GM19035 (cell line): ENCODE measurements around the gene SLC1A1.
"Not testable (repeated sequence)": the region's sequence is repeated elsewhere in the genome, so short reads cannot be mapped to it uniquely, and the experiment has no call there.

Experiments
- ATAC-seq: cut with Tn5 transposase; IDR thresholded peaks from one replicate; pipeline ENCODE4 v1.9.1; 2021; ENCODE audit not compliant: unreplicated experiment

Gene SLC1A1

DNA sequence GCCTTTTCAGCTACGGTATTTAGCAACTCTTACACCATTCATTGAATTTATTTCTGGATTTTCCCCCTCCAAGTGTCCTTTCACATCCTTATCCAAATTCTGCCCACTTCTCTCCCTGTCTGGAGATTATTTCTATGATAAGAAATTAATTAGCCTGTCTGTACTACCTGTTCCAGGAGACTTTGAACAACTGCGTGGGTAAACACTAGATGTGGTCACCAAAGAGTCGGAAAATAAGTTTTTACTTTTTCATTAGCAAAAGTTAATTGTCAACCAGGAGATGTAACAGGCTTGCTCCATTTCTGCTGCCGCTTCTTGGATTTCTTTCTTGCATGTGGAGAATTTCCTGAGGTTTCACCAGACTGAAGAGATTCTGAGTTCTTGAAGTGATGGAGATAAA is 14.0 kb downstream of the SLC1A1 start:
- no peak for ATAC-seq

DNA sequence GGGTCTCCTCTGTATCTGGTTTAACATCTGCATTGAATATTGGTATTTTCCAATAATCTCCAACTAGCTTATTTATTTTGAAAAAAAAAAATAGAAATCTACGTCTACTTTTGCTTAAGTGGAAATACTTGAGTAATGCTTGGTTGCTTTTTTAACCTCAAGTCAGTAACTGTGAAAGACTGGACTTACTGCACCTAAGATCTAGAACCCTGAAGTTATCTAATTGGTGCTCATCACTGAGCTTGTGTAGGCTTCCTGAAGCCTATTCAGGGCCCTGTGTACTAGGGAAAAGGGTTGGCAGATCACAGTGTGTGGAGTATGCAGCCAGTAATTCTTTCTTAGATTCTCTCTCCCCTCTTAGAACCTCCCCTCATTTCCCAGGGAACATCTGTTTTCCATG is 16.2 kb downstream of the SLC1A1 start:
- ATAC-seq = no peak

DNA sequence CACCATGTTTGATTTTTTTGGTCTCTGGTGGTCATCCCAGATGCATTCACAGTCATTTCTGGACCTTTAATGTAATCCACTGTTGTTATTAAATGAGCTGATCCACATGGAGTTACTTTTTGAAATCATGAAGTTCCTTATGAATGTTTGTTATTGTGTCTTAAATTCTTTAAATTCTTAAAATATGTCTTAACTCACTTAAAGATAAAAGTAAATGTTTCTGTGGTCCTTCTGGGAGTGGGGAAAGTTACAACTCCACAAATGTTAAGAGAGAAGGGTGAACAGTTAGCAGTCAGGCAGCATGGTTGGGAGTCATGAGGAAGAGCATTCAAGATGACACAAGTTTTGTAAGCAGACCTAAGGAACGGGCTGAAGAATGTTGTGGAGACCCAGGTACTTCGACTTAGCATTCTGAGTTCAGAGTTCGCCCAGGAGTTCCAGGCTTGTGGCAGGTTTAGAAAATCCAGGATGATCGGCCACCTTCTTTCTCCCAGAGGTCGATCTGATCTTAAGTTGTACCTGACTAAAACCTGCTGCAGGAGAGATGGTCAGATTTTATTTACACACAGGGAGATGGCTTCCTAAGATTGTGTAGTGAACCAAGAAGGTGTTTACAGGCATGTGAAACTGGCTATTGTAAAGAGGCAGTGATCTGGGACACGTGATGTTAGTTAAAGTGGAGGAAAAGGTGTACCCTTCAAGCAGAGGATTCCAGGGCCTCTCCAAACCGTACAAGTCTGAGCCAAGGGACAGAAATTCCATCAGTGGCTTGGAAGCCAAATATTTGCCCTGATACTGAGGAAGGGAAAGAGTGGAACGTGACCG is 17.2 kb downstream of the SLC1A1 start:
- ATAC-seq = no peak

DNA sequence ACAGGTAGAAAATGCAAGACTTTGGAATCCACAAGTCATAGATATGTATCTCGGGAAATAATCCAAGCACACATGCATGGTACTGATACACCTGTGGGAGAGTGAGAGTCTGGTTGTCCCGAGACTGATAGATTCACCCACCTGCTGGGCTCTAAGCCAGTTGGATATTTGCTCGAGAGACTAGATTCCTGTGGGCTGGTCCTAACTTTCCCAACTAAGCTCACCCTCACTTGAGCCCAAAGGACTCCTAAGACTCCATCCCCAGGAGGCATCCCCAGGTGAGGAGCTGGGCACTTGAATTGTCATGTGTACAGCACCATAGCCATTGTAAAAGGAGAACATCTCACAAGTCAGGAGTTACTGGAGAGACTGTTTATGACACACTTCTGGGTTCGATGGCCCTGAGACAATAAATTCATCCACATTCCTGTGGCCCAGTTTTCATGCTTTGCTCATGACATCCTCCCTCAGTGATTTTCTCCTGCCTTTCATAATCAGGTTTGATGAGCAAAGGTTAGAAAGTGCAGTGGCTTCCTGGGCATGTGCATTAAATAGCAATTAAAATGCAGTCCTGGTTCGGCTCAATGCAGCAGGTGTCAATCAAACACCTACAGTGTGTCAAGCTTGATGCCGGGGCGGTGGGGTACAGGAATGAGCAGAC is 18.1 kb downstream of the SLC1A1 start:
- ATAC-seq = no peak

DNA sequence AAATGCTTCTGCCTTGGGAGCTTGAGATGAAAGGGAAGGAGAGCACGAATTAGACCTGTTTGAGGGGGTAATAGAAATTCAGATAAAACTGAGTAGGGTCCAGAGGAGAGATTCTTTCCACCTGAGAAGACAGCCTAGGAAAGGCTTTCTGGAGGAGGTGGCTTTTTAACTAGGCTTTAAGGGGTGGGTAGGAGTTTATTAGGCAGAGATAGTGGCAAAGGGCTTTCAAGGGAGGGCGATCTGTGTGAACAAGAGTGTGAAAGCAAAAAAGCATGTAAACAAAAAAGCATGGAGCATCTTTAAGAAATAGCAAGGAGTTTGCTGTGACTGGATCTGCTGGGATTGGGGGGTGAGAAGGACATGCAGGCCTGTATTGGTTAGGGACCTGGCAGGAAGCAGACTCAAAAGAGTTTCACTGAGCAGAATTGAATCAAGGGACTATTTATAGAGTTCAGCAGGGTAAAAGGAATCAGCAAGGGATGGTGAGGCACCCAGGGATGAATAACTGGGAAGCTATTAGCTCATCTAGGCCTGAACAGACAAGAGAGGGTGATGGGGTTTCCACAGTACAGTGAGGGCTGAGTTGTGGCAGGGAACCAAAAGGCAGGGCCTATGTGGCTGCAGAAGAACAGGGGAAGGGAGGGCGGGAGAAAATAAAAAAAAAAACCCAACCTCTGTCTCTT is 18.8 kb downstream of the SLC1A1 start:
- no peak for ATAC-seq

DNA sequence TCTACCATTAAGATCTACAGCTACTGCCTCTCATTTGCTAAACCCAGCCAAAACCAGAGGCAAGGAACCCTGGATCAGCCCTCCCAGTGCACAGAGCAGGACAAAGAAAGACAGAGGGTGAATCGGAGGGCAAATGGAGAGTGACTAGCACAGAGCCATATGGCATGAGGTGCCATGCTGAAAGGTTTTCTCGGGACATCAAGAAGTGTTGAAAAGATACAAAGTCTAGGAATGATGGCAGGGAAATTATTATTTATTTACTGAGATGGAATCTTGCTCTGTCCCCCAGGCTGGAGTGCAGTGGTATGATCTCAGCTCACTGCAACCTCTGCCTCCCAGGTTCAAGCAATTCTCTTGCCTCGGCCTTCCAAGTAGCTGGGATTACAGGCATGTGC is 19.3 kb downstream of the SLC1A1 start:
- ATAC-seq = no peak

DNA sequence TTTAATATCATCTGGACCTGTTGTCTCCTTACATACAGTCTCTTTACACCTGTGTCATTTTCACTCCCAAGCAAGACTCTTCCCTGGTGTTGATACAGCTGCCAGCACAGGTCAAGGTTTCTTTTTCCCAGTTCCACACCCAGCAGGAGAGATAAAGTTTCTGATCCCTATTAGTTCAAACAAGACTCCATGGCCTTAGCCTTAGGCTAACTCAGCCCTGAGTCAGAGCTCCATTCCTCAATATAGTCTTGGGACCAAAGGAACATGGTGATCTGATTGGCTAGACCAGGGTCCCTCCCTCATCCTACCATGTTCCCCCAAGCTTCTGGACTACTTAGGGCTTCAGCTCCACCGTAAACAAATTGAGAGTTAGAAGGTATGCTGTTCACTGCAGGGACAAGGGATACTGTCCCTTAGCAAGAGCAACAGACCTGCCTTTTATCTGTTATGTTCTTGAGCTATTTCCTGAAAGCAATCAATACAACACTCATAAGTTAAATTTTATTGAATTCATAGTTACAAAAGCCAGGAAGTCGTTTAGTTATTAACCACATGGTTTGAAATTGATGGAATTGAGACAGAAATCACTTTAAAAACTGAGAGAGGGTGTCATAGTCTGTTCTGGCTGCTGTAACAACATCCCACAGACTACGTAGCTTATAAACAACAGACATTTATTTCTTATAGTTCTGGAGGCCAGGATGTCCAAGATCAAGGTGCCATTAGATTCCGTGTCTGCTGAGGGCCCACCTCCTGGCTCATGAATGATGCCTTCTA is 20.5 kb downstream of the SLC1A1 start:
- ATAC-seq = no peak

DNA sequence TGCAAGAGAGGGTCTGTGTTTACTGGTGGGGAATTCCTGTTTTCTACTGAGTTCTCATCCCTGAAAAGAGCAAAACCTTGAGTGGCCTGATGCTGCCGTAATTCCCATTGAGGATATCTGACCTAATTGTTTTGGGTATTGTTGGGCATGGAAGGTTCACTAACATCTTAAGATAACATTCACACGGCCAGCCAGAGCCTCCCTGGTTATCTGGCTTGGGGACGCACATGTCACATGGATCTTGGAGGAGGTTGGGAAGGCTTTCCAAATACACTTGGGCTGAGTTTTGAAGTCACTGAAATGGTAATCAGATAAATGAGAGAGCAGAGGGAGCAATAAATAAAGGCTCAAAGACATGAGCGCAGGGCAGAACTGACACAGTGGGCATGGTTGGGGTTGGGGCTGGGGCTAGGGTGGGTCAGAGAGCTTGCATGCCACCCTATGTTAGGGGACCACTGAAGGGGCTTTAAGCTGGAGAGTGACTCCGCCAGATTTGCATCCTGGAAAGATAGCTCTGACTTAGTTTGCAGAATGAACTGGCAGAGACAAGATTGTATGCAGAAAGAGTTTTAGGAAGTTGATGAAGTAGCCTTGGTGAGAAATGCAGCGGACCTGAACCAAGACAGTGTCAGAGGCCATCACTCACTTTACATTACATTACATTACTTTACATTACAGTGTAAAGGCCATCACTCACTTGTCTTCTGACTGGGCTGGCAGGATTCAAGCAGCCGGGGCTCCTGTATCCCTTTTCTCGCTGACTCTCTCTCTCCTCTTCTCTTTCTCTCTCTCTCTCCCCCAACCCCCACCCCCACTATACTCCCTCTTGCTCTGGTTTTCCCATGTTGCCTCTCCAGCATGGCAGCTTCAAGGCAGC is 24.2 kb downstream of the SLC1A1 start:
- no peak for ATAC-seq

DNA sequence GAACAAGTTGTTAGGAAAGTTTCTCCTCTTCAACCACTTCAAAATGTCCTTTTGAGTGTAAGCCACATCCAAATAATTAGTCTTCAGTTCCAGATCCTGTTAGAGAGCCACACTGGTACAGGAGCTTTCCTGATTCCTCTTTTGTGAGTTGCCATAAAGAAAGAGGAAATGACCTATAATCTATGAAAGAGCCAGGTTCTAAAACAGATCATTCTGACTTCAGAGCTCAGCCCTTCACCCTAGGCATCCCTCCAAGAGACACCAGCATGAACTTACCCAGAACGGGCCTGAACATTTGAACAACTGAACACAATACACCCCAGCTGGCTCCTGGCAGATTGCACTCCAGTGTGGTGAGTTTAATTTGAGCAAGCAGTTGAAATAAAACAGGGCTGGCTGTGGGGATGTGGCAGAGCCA is 25.7 kb downstream of the SLC1A1 start:
- ATAC-seq = no peak

DNA sequence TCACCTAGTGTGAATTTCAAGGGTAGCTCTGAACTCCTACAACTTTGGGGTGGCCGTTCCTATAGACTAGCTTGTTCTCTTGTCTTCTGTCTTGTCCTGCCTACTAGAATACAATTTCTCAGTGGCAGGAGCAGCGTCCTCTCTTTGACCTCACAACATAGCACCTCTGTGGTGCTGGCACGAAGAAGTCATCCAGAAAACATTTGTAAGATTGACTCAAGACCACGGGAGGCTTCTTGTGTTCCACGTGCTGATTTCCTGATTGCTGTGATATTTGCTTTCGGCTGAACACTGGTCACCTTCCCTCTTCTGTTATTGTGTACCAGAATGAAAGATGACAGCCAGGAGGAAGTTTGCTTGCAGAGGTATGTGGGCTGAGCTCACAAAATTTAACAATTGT is 27.0 kb downstream of the SLC1A1 start:
- no peak for ATAC-seq

DNA sequence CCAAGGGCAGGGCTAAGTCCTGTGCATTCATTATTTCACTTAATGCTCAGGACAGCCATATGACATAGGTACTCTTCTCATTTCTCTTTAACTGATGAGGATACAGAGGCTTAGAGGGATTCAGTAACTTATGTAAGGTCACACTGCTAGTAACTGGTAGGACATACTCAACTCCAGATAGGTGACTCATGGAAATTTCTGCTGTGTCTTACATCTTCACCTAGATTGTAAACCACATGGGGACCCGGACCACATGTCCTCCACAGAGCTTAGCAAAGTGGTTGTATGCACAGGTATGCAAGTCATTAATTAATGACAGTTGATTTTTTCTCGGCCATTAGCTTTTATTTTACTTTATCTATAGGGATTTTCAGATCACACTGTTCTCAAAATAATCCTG is 29.3 kb downstream of the SLC1A1 start:
- ATAC-seq = no peak

DNA sequence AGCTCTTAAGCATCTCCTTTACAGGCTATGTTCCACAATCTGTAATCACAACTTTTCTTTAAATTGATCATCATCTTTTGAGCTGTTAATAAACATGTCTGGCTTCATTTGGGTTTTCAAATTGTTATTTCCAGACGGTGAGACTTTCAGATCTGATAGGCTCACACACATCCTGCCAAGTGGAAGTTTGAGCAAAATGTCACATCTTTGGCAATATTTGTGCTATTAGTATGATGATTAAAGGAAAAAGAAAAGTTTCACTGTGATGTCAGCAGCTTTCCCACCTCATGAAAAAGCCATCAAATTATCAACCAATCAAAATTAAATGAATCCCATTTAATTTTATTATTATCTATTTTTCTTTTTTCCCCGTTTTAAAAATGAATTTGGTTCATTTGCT is 29.8 kb downstream of the SLC1A1 start:
- no peak for ATAC-seq

DNA sequence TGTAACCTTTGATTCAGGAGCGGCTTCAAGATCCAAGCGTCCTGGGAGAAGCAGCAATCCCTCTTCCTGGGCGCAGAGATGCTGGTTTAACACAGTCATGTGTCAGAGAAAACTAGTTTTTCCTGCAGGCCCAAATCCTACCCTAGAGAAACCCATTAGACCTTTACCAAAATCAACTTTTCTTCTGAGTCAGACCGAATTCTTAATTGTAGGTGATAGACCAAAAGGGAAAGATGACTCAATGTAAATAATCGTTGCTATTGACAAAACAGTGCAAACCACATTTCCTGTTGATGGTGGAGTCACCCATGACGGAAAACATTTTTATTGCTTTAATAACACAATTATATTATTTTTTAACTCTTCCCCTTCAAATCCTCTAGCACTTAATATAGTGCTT is 40.1 kb downstream of the SLC1A1 start:
- peak; percentile 88 for ATAC-seq

DNA sequence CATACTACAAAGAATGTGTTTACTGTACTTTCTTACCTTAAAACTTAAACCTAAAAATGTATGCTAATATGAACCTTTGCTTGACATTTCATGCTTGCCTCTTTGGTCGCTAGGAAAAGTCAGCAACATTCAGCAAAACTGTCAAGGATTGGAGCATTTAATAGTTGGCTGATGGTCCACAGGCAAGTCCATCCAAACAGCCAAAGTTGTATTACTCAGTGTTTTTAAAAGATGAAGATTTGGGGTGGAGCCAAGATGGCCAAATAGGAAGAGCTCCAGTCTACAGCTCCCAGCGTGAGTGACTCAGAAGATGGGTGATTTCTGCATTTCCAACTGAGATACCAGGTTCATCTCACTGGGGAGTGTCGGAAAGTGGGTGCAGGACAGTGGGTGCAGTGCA is 40.6 kb downstream of the SLC1A1 start:
- peak; percentile 13 for ATAC-seq

DNA sequence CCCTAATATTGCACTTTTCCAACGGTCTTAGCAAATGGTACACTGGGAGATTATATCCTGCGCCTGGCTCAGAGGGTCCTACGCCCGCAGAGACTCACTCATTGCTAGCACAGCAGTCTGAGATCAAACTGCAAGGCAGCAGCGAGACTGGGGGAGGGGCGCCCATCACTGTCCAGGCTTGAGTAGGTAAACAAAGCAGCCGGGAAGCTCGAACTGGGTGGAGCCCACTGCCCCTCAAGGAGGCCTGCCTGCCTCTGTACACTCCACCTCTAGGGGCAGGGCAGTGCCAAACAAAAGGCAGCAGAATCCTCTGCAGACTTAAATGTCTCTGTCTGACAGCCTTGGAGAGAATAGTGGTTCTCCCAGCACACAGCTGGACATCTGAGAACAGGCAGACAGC is 41.1 kb downstream of the SLC1A1 start:
- not testable (repeated sequence) for ATAC-seq

DNA sequence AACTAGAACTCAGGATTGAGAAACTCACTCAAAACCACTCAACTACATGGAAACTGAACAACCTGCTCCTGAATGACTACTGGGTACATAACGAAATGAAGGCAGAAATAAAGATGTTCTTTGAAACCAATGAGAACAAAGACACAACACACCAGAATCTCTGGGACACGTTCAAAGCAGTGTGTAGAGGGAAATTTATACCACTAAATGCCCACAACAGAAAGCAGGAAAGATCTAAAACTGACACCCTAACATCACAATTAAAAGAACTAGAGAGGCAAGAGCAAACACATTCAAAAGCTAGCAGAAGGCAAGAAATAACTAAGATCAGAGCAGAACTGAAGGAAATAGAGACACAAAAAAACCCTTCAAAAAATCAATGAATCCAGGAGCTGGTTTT is 43.6 kb downstream of the SLC1A1 start:
- not testable (repeated sequence) for ATAC-seq

DNA sequence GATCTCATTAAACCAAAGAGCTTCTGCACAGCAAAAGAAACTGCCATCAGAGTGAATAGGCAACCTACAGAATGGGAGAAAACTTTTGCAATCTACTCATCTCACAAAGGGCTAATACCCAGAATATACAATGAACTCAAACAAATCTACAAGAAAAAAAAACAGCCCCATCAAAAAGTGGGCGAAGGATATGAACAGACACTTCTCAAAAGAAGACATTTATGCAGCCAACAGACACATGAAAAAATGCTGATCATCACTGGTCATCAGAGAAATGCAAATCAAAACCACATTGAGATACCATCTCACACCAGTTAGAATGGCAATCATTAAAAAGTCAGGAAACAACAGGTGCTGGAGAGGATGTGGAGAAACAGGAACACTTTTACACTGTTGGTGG is 45.9 kb downstream of the SLC1A1 start:
- ATAC-seq = not testable (repeated sequence)

DNA sequence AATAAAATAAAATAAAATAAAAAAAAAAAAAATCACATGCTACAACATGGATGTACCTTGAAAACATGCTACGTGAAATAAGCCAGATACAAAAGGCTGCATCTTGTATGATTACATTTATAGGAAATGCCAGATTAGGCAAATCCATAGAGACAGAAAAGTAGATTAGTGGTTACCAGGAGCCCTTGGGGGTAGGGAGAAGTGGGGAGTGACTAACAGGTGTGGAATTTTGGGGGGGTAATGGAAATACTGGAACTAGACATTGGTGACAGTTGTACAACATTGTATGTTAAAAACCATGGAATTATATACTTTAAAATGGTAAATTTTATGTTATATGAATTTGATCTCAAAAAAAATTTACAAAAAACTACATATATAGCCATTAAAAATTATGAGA is 47.3 kb downstream of the SLC1A1 start:
- no peak for ATAC-seq

DNA sequence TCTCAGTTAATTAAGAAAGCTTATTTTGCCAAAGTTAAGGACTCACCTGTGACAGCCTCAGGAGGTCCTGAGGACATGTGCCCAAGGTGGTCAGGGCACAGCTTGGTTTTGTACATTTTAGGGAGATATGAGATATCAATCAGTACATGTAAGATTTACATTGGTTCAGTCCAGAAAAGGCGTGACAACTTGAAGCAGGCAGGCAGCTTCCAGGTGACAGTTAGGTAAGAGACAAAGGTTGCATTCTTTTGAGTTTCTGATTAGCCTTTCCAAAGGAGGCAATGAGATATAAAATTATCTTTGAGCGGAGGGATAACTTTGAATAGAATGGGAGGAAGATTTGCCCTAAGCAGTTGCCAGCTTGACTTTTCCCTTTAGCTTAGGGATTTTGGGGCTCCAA is 47.8 kb downstream of the SLC1A1 start:
- ATAC-seq = no peak

DNA sequence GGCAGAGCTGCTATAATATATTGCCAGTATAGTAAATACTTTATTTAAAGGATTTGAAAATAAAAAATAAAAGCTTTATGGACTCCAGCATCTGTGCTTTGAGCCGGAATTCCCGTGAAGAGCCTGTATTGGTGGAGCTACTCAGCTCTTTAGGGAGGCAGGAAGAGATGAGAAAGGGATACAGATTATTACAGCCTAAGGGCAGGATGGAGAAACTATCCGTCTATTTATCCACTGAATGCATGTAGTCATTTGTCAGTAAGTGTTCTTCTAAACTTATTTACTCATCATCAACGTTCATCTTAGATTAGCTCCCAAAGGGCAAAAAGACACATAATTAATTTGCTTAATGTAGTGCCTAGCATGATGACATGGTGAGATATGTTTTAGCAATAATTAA is 48.4 kb downstream of the SLC1A1 start:
- ATAC-seq = no peak
